ENCODE results near the gene NEAT1.

Gene NEAT1

DNA sequence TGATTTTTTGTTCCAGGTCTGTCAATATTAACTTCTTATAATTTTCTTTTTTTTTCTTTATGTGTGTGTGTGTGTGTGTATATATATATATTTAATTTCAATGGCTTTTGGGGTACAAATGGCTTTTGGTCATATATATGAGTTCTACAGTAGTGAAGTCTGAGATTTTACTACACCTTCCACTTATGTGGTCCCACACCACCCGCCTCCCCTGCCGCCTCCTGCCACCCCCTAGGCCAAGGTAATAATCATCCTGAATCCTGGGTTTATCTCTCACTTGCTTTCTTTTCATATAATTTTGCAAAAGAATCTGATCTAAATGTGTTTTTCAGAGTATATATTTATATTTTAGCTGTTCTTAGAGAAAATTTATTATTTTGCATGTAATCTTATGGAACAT, 11.1 kb downstream of the NEAT1 start:
- no peak for DNase-seq (ENCODE audit: low spot score)

DNA sequence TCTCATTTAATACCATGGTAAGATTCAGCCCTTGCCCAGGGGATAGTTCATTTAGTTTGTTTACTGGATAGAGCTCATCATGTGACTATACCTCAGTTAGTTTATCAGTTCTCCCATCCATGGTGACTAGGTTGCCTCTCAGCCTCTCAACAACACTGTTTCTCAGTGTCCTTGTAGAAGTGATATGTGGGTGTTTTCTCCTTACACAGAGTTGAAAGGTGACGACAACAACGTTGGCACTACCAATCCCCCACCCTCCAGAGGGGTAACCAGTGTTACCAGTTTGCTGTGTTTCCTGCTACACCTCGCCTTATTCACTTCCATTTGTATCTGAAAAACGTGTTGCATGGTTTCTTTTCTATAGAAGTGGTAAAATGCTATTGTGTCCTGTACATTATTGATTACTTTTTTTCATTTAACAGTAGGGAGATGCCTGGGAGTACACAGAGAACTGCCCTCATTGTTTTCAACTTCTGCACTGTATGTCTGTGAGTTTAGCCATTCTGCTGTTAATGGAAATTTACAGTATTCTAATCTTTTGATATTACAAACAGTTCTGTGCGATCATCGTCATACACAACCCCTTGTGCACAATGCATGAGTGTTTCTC, 11.6 kb downstream of the NEAT1 start:
- DNase-seq (ENCODE audit: low spot score), result no peak

DNA sequence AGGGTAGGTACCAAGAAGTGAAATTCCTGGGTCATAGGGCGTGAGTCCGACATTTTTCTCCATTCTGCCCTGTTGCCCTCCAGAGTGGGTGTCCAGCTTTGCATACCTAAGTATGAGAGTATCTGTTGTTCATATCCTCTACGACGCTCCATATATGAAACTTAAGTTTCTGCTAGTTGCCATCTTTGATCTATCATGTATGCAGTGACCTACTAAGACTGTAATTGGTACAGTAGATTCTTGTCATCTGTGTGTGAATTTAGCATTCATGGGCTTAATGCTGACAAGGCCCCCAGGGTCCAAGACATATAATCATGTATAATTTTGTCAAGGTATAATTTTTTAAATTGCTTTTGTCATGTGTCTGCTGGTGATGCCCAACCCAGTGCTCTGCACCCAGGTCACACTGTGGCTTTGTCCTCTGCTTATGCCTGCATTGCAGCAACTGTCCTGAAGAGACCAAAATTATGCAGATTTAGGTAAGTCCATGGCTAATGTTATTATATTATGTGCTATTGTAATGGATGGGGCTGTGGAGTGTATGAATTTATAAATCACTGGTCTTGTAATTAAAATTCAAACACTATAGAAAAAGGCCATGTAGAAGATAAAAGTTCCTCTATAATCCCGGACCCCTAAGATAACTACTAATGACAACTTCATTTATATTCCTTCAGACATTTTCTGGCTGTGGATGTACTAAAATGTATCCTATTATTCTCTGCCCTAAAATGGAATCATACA, 12.2 kb downstream of the NEAT1 start:
- no peak for DNase-seq (ENCODE audit: low spot score)

DNA sequence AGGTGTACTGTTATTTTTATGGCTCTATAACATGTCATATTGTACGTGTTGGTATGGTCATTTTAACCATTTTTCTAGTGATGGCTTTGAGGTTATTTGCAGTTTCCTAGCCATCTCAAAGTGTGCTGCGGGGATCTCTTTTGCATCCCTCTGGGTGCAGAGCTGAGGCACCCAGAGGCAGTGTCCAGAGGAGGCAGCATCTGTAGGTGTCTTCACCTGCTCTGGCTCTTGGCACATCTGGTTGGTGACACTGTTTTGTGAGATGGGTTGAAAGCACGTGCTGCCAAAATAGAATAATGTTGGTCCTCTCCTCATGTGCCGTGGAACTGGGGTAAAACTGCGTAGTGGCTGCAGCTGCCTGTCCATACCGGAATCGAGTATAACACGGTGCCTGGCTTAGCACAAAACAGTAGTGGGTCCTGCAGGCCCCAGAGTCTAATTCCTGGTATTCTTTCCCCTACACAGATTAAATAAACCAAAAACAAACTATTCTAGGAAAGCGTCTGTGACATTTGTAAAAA, 12.9 kb downstream of the NEAT1 start:
- no peak for DNase-seq (ENCODE audit: low spot score)

DNA sequence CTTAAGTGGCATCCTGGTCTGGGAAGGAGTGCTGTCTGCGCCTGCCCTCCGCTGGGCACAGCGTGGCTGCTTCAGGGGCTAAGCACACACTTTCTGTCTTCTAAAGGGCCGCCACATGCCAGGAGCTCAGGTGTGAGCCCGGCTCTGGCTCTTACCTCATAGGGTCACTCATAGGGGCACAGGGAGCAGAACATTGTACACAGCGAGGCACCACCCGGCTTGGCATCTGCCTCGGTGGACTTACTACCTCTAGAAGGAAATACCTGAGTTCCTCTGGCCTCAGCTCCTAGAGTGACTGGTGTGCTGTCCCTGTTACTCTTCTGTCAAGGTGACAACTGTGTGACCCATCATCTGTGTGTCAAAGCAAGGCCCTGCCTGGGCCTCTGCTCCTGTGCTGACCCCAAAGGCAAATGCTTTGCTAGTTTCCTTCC, 13.4 kb downstream of the NEAT1 start:
- no peak for DNase-seq (ENCODE audit: low spot score)

DNA sequence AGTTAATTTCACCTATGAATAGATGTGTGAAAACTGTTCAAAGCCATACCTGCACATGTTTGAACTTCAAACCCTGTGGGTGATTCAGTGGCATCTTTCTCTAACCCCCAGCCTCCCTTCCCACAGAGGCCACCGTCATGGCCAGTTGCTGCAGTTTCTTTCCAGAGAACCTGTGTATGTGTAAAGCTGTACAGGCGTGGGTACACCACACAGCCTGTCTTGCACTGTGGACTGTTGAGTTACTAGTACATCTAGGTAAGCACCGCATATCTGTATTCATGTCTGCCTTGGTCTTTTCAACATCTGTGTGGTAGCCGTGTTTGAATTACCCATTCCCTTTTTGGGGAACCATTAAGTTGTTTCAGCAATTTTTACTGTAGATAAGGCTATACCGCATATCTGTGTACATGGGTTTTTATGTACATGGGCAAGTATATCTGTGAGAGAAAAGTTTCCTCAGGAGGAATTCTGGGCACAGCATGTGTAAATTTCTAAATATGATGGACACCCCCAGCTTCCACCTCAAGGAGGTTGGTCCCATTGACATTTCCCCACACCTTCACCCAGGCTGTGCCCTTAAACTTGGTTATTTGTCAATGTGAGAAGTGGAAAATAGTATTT, 13.9 kb downstream of the NEAT1 start:
- peak; percentile 22 for DNase-seq (ENCODE audit: low spot score)

DNA sequence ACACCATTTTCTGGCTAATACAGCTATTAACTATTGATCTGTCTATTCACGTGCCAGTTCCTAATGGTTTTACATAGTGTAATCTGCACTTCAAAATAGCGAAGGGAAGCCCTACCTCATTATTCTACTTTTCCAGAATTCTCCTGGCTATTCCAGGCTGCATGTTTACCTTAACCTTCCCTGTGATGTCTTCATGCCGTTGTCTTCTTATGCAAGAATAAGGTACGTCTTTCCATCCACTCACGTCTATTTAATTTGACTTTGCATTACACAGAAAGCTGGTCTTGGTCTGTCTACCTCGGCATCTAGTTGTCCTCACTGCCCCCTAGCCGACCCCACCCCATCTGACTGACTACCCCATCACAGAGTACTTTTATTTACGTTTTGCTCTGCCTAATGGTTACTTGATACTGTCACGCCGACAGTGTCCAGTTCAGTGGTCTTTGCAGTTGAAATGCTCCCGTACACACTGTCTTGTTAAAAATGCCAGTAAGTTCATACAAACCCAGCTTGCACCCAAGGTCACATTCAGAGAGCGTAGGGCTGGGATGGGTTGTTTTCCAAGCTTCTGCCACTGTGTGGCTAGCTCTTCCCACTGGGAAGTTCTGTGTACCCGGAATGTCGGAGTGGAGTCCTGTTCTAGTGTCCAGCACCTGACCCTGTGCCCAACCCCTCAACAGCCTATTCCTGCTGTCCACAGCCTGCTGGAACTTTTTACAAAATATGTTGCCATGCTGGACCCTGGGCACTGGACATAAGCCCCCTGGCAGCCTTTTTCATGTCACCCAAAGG, 15.0 kb downstream of the NEAT1 start:
- no peak for DNase-seq (ENCODE audit: low spot score)

DNA sequence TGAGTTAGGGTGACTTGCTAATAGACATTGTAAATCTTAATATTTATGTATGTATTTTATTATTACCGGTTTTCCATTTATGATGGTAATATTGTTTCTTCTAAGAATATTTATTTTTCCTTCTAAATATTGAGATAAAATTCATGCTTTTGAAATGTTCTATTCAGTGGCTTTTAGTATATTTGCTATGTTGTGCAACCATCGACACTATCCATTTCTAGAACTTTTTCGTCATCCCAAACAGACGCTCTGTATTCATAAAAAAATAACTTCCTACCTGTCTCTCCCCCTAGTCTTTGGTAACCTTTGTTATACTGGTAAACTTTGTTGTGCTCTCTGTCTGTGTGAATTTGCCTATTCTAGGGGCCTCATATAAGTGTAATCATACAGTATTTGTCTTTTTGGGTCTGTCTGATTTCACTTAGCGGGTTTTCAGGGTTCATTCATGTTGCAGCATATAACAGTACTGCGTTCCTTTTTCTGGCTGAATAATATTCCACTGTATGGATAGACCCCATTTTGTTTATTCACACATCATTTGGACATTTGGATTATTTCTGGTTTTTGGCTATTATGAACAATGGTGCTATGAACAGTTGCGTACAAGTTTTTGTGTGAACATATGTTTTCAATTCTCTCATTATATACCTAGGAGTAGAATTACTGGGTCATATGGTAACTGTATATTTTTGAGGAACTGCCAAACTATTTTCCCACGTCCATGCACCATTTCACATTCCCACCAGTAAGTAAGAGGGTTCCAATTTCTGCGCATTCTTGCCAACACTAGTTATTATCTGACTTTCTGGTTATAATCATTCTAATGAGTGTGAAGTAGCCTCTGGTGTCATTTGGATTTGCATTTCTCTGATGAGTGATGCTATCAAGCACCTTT, 15.9 kb downstream of the NEAT1 start:
- no peak for DNase-seq (ENCODE audit: low spot score)

DNA sequence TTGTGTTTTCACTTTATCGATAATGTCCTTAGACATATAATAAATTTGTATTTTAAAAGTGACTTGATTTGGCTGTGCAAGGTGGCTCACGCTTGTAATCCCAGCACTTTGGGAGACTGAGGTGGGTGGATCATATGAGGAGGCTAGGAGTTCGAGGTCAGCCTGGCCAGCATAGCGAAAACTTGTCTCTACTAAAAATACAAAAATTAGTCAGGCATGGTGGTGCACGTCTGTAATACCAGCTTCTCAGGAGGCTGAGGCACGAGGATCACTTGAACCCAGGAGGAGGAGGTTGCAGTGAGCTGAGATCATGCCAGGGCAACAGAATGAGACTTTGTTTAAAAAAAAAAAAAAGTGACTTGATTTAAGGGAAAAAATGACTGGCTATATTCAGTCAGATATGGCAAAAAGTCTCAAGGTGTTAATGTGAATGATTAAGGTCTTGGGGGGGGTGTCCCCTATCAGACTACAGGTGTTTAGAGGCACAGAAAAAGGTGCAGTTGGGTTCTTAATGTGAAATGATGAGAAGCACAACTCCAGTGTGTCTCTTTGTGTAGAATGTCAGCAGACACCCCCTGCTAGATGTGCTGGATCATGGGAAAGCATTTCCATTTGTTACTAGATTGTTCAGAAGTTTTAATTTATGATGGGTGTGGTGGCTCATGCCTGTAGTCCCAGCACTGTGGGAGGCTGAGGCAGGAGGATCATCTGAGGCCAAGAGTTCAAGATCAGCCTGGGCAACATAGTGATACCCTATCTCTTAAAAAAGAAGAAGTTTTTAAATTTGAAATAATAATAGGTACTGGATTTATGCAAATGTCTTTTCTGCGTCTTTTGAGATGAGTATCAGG, 17.0 kb downstream of the NEAT1 start:
- DNase-seq (ENCODE audit: low spot score), result no peak

DNA sequence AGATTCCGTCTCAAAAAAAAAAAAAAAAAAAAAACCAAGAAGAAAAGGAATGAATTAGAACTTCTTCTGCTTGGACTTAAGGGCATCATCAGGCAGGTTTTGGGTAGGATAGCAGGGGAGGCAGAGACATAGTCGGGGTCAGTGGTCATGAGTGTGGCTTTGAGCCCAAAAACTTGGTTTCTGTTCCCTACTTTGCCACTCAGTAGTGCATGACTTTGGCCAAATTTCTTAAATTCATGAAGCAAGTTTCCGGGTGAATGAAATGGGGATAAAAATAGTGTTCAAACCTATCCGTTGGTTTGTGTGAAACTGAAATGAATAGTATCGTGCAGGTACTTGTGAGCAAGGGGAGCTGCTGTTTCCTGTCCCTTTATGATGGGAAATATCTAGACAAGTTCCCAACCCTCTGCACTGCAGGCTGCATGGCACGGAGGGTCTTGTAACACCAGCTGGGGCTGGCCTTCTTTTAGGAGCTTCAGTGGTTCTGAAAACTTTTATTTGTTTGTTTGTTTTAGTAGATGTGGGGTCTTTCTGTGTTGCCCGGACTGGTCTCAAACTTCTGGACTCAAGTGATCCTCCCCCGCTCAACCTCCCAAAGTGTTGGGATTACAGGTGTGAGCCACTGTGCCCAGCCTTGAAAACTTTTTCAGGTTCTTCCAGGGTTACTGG, 18.4 kb downstream of the NEAT1 start:
- no peak for DNase-seq (ENCODE audit: low spot score)

DNA sequence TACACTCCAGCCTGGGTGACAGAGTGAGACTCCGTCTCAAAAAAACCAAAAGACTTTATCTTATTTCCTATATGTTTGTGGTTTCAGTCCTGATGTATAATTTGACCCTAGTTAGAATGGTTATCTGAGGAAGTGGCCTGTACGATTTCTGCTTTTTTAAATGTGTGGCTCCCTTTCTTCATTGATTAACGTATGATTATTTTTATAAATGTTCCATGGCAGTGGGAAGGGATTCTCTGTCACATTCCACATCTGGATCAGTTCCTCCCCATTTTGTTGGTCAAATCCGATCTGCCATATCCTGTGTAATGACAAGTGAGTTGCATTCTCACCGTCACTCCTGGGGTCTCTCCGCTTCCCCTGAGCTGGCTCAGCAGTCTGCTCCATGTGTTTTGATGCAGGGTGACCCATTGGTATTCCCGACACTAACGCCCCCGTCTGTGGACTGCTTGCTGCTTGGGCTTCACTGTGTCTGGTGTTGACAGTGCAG, 20.3 kb downstream of the NEAT1 start:
- DNase-seq (ENCODE audit: low spot score), result peak; percentile 33

DNA sequence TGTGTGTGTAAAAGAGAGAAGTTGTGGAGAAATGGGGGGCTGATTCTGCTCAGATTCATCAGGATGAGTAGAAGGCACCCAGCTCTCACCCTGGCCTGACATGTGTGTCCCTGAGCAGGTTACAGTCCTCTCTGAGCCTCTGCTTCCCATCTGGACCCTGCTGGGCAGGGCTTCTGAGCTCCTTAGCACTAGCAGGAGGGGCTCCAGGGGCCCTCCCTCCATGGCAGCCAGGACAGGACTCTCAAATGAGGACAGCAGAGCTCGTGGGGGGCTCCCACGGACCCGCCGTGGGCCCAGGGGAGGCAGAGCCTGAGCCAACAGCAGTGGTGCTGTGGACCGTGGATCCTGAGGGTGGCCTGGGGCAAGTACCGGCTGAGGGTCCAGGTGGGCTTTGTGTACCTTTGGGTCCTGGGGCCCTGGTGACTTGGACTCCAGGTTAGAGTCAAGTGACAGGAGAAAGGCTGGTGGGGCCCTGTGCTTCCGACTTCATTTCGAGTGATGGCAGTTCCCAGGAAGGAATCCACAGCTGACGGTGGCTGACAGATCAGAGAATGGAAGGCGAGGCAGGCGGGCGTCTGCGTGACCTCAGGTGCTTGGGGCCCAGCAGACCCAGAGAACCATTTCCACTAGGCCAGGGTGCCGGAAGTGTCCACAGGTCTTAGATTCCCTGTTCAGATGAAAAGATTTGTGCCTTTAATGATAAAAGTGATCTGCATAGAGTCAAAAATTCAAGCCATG, 21.9 kb downstream of the NEAT1 start:
- peak; percentile 23 for DNase-seq (ENCODE audit: low spot score)

DNA sequence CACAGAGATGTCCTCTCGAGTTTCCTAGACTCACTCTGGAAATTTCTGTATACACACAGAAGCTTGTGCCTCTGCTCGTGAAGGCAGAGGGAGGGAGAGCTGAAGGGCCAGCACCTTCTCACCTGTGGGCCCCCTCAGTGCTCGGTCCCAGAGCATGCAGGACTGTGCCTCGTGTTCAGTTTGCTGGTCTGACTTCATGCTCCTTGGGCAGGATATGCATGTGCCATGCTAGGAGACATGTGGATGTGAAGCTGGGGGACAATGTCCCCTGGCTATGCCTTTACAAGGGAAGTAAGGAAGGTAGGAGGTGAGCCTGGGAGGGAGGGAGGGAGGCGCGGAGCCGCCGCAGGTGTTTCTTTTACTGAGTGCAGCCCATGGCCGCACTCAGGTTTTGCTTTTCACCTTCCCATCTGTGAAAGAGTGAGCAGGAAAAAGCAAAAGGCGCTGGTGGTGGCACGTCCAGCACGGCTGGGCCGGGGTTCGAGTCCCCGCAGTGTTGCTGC, 22.6 kb downstream of the NEAT1 start:
- DNase-seq (ENCODE audit: low spot score), result peak; percentile 37

DNA sequence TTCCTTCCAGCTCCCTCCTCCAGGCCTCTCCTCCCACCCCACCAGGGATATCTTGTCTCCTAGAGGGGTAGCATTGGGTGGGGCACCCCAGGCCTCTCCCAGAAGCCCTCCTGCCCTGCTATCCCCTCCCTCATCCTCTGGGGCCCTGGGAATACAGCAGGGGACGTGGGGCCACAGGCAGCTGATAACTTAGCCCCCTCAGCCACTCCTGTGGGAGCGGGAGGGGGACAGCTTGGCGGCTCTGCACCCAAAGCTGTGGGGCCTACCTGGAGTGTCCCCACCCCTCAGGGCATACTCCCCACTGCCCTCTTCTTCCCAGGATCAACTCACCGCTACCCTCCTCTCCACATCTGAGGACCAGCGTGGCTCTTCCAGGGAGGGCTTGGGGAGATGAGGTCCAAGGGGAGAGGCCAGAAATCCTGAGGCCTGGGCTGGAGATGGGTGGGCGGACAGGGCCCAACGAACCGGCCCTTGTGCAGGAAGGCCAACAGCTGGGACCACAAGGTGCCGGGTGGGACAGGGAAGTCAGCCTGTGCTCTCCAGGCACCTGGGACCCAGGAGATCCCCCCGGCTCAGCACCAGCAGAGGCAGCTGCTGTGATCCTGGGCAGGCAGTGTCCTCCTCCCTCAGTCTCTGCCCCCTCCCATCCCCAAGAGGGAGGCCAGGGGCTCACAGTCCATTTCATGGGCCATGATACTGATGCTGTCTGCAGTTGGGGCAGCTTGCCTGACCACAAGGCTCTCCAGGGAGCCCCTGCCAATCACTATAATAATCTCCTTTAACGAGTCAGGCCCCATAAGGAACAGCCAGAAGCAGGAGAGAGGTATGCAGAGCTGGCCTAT, 23.2 kb downstream of the NEAT1 start:
- DNase-seq (ENCODE audit: low spot score), result peak; percentile 32

DNA sequence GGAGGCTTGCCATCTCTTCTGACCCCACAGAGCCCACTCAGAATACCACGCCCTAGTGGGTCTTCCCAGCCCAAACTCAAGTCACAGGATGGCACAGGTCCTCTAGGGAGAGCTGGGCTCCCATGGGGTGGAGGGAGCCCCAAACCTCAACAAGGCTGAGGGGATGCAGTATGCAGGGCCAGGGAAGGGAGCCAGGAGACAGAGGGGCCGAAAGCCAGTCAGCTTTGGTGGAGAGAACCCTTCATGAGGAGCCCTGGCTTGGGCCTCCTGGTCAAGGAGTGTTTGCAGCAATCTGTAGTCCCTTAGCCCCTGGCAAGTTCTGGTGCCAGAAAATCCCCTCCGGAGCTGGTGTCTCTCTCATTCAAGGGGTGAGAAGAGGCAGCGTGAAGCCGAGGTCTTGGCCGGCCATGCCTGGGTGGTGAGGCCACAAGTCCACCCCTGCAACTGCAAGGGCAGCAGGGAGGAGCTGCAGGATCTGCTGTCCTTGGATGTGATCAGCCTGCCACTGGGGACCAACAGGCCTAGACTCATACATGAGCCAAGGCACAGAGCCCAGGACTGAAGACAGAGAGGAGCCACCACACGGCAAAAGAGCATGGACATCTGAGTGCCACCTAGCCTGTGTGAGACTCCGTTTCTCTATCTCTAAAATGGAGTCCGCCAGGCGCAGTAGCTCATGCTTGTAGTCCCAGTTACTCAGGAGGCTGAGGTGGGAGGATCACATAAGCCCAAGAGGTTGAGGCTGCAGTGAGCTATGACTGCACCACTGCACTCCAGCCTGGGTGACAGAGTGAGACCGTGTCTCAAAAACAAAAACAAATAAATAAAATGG, 24.1 kb downstream of the NEAT1 start:
- DNase-seq (ENCODE audit: low spot score), result no peak

DNA sequence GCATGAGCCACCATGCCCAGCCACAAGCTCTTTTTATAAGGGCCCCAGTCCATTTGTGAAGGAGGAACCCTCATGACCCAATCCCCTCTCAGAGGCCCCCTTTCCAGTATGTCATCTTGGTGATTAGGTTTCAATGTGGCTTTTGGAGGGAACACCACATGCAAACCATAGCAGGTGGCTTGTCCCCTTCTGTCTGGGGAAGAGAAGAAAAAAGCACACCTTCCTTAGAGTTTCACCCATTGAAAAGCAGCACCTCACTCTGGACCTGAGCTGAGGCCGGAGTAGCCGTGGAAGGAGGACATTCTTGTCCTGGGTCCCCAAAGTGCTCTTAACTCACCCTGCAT, 25.4 kb downstream of the NEAT1 start:
- no peak for DNase-seq (ENCODE audit: low spot score)
